ENCODE measurements around the gene CSTPP1.

Gene CSTPP1

DNA sequence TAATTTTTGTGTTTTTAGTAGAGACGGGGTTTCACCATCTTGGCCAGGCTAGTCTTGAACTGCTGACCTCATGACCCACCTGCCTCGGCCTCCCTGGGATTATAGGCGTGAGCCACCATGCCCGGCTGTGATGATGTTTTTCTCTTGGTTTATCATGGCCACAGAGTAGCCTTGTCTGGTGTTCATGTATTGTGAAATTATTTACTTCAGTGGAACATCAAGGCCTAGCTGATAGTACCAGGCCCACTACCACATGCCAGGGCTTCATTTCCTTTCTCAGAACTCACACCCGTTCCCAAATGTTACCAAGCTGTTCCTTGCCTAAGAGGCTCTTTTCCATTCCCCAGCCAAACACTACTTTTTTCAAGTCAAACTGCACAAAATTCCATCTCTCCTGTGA, 272.1 kb downstream of the CSTPP1 start:
- no peak overlapping the region for H3K4me3 ChIP-seq (IDR thresholded peaks at IDR 0.05; ENCODE audit: insufficient read depth, low read depth, low read length)
- no peaks in the 10 kb centered on the region for H3K4me1 ChIP-seq (ENCODE audit: low read depth, poor library complexity, severe bottlenecking)
- H3K79me2 ChIP-seq (ENCODE audit: insufficient read depth, low read depth) = no peaks in the 10 kb centered on the region
- H4K20me1 ChIP-seq (ENCODE audit: insufficient read depth) = no peaks in the 10 kb centered on the region
- H3K27ac ChIP-seq = no peak overlapping the region
- H2AFZ ChIP-seq (ENCODE audit: low read depth) = no peak overlapping the region
- no peak overlapping the region for H3K4me2 ChIP-seq
- H3K27me3 ChIP-seq (ENCODE audit: insufficient read depth, low read depth) = no peaks in the 10 kb centered on the region
- TF ChIP-seq, protein P1, sequence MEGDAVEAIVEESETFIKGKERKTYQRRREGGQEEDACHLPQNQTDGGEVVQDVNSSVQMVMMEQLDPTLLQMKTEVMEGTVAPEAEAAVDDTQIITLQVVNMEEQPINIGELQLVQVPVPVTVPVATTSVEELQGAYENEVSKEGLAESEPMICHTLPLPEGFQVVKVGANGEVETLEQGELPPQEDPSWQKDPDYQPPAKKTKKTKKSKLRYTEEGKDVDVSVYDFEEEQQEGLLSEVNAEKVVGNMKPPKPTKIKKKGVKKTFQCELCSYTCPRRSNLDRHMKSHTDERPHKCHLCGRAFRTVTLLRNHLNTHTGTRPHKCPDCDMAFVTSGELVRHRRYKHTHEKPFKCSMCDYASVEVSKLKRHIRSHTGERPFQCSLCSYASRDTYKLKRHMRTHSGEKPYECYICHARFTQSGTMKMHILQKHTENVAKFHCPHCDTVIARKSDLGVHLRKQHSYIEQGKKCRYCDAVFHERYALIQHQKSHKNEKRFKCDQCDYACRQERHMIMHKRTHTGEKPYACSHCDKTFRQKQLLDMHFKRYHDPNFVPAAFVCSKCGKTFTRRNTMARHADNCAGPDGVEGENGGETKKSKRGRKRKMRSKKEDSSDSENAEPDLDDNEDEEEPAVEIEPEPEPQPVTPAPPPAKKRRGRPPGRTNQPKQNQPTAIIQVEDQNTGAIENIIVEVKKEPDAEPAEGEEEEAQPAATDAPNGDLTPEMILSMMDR (conservative IDR thresholded peaks at IDR 0.05; ENCODE audit: low read depth, low read length) = no peak
- H3K36me3 ChIP-seq (ENCODE audit: insufficient read depth) = no peaks in the 10 kb centered on the region
- no peak overlapping the region for H3K9ac ChIP-seq

All from KMS-11 (cell line).